ENCODE data around the gene EFHD1.

DNA sequence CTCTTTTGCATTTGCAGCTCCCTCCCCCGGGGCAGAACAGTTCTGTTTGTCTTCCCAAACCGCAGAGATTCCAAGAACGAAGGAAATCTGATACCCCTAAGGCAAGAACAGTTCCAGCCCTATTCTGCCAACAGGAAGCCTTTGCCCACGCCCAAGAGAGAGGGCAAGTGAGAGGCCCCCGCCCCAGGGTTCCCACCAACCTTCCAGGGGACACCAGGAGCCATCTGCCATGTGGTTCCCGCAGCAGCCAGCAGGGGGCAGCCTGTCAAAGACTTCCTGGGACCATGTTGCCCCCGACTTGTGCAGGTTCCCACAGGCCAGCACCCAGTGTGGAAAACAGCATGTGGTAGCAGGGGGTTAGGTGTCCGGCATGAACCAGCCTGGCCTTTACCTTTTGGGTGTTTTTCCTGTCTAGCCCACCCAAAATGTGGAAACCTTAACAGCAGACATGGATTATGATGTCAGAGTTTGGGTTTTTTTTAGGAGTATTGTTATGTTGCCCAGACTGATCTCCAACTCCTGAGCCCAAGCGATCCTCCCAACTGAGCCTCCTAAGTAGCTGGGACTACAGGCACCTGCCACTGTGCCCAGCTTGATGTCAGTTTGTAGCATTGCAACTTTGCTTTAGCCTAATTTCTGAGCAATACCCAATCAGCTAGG lies 21.7 kb upstream of the EFHD1 start:
- peak; percentile 42 to 88 (median 81) for TF ChIP-seq CTCF (IDR thresholded peaks at IDR 0.05 in 8 of 11, conservative IDR thresholded peaks at IDR 0.05 in 3 of 11)
- no peak for TF ChIP-seq POLR2A (IDR thresholded peaks at IDR 0.05)
